COLO668 (cell line): Measurements from ENCODE around the gene RPS6KA2.
"Not testable (repeated sequence)": the region's sequence is repeated elsewhere in the genome, so short reads cannot be mapped to it uniquely, and the experiment has no call there.

ENCODE experiments used
- DNase-seq: peaks from one replicate; lab custom pipeline; 2025; ENCODE audit not compliant: unreplicated experiment; lab: John Stamatoyannopoulos, UW

Gene RPS6KA2

DNA sequence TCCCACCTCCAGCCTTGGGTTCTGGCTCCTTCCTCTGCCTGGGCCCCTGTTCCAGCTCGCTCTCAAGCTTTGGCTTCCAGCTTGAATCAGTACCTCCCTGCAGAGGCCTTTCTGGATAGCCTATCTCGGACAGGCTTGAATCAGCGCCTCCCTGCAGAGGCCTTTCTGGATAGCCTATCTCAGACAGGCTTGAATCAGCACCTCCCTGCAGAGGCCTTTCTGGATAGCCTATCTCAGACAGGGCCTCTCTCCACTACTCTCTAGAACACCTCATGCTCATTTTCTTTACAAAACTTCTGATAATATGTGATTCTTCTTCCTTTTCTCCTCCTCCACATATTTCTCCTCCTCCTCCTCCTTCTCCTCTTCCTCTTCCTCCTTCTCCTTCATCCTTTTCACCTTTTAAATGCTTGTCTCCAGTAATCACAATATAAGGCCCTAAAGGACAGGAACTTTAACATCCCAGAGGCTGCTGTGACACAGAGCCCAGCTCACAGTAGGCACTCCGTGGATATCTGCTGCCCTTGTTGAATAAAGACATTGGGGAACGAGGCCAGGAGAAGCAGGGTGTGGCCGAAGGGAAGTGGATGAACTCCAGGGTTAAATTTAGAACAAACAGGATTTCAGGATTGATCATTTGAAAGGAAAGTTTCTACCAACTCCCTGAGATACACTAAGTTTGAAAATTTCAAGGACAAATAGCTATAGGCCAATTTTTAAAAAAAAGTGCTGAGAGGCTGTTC is 9.3 kb upstream of the RPS6KA2 start:
- no peak for DNase-seq

DNA sequence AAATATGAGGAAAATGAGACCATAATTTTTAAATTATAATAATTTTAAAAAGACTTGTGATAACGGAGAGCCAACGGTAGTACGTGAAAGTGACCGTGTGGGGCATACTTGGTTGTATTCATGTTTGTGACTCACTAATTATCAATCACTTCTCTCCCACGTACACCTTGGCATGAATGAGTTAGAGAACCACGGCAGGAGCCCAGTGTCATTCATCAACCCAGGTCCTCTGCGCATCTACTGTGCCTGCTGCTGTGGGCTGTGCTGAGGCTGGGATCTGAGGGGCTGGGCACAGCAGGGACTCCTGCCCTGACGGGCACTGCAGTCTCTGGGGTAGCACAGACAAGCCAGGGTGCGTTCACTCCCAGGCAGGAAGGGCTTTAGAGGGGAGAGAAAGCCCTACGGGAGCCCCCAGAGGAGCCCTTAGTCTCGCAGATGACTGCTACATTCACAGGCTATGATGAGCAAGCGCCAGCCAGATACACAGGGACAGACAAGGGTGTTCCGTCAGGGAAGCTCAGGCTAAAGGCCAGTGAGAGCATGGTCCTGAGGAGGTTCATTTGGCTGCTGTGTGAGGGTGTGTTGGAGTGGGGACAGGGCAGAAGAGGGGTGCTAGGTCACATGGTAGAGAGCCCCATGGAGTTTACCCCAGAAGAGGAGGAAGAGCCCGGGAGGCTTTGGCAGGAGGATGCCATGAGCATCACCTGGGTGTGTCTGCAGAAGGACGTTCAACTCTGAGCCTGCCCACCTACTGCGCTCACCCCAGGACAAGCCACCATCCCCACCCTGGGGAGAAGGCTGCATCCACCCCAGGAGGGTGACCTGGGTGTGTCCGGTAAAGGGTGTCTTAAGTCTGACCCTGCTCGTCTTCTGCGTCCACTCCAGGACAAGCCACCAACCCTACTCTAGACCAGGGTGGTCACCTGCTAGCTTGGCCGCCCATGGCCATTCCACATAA is 8.2 kb upstream of the RPS6KA2 start:
- DNase-seq, result no peak

DNA sequence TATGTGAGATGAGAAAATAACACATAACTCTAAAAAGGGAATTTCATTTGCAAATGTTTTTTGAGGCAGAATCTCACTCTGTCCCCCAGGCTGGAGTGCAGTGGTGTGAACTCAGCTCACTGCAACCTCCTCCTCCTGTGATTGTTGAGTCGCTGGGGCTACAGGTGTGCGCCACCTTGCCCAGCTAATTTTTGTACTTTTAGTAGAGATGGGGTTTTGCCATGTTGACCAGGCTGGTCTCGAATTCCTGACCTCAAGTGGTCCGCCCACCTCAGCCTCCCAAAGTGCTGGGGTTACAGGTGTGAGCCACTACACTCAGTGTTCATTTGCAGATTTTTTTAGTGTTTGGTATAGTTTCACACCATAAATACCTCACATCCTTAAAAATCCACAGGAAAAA is 7.5 kb upstream of the RPS6KA2 start:
- not testable (repeated sequence) for DNase-seq

GRCh38 chr6:166633732-166634535 is 6.9 kb upstream of the RPS6KA2 start:
- no peak for DNase-seq

DNA sequence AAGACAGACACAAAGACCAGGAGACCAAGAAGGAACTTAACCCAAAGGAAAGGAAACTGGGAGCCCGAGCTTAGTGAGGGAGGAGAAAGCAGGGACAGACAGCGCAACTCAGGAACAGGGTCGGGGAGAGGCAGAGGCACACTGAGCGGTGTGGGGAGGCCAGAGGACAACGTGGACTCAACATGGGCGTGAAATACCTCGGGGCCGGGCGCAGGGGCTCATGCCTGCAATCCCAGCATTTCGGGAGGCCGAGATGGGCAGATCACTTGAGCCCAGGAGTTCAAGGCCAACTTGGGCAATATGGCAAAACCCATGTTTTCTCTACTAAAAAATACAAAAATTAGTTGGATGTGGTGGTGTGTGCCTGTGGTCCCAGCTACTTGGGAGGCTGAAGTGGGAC is 5.7 kb upstream of the RPS6KA2 start:
- DNase-seq, result no peak

DNA sequence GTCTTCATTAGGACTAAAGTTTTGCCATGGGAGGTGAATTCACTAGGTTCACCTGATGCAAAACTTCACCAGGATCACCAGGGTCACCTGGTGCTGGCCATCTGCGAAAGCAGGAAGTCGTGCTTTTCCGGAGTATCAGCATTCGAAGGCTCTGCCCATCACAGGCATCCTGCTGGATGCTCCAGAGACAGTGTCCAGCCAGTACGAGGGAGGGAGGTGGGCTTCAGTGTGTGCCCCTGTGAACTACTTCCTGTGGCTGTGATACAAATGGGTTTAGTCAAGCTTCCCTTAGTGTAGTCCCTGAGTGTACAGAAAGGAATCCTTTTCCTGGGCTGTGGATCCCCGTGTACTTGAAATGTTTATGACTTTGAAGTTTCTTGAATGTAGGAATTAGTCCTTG is 3.4 kb upstream of the RPS6KA2 start:
- DNase-seq, result no peak

GRCh38 chr6:166629628-166630027 is 2.6 kb upstream of the RPS6KA2 start:
- DNase-seq, result no peak

DNA sequence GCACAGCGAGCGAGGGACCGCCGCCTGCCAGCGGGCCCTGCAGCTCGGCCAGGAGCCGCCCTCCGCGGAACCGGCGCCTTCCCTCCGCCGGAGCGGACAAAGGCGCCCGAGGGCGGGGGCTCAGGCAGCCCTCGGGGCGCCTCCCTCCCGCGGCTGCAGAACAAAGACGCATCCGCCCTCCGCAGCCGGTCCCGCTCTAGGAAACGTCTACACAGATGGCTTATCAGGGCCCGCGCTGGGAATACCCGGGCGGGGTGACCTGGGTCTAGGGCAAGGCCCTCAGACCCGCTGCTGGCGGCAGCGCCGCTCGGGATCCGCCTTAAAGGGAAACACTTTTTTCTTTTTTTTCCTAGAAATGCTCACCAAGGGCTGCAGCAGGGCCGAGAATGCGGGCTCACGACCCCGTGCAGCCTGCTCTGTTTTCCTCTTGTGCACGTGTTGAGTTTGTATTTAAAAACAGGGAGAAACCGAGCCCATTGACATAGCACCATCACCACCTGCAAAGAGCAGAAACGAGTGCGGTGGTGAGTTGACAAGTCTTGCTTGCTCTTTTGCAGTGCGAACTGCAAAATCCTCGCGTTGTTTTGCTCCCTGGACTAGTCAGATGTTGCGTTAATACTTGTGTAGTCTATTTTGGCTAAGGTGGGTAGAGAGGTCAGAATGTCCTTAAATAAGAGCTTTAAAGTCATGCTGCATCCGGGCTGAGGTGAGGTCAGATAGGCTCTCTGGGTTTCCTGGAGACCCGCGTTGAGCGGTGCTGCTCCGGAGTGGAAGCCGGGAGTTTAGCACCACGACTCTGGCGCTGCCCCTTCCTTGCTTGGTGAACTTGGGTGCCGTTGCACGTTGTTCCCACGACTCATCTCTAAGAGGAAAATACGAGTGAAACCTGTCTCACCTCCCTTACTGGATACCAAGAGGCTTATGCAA is 1.1 kb upstream of the RPS6KA2 start:
- DNase-seq, result peak; percentile 71

GRCh38 chr6:166626177-166627032 is 646 bp downstream of the RPS6KA2 start:
- peak; percentile 68 for DNase-seq

DNA sequence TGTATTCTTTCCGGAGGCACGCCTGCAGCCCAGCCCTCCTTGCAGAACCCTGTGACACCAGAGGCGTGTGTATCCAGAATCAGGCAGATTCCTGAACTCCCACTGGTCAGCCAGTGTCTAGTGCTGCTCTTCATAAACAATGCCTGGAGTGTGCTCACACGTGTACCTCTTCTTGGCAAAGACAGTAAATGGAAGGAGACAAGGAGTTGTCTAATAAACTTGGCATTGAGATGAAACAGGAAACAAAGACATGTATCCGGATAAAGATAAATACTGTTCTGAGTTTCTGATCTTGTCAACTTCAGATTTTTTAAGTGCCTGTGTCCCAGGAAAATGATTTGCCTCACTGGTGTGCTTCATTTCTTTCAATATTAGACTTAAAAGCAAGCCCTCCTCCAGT is 1.7 kb downstream of the RPS6KA2 start:
- DNase-seq, result no peak

DNA sequence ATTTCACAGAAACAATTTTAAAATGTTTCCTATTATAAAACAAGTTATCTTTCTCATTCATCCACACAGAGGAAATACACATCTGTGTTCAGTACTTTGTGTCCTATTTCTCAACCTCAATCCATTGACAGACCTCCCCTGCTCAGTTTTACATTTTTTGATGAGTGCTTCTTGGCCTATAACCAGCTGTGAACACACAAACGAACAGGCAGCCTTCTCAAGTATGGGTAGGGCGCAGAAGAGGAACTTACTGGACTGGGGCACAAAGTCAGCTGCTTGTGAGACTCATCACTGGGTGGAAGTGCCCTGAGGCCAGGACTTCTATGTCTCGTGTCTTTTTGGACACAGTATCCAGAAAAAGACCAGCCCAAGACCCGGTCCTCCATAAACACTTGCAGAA is 2.8 kb downstream of the RPS6KA2 start:
- no peak for DNase-seq

DNA sequence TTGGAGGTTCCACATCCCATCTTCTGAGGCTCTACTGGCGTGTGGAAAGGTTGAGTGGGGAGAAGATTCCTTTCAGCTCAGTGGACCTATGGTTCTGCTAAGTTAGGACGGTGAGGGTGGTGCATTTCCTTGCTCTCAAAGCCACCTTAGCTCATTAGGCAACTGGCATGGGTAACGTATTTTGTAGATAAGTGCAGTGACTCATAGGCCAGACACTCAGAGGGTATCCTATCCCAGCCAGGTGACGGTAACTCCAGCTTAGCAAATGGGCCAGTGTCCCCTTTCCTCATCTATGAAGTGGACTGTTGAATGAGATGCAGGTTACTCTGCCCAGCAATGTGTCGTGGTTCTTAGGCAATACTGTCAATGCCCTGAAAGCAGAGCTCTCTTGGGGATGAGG is 3.7 kb downstream of the RPS6KA2 start:
- no peak for DNase-seq

DNA sequence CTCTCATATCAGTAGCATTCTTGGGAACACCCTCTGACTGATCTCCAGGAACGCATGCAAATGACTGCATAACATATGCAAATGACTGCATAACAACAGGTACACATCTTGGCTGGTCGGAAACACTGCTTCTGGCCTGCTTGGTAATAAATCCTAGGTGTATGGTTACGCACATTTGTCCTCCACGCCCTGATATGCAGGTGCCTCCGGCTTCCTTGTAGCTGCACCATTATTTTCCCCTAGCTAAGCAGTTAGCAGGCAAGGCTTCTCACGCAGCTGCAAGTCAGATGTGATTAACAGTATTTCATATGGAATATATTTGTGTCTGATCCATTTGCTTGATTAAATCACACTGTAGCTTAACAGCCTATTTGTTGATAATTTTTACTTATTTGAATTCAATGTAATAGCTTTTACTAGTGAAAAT is 5.9 kb downstream of the RPS6KA2 start:
- DNase-seq, result no peak

GRCh38 chr6:166620478-166621113 is 6.5 kb downstream of the RPS6KA2 start:
- no peak for DNase-seq

GRCh38 chr6:166619912-166620311 is 7.1 kb downstream of the RPS6KA2 start:
- no peak for DNase-seq

GRCh38 chr6:166618866-166619761 is 7.9 kb downstream of the RPS6KA2 start:
- no peak for DNase-seq

GRCh38 chr6:166618251-166618650 is 8.8 kb downstream of the RPS6KA2 start:
- no peak for DNase-seq

DNA sequence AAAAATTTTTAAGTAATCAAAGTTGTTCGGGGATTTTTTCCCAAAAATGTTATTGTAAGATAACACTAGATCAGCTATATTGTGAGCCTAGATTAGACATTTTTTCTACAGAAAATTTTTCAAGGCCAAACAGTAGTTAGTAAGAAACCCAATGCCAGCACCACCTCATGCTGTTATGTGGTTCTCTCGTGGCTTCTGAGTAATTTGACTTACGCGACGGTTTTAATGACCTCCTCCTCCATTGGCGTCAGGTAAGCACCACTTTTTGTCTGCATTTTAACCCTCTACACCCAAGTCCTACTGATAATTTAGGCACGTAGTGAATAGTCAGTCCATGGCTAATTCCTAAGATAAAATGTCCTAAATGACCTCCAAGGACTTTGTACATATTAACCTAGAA is 9.7 kb downstream of the RPS6KA2 start:
- no peak for DNase-seq
